Measurements from ENCODE around the gene FOSL2. TPM values are rescaled to one million over a fixed set of nuclear protein-coding genes. Genes with fewer than 3 reads are reported as not detected.
"Not testable (repeated sequence)": the region's sequence is repeated elsewhere in the genome, so short reads cannot be mapped to it uniquely, and the experiment has no call there.

FOSL2 gene
- total RNA-seq, 1 experiment from 2014 or later, result 141 TPM

GRCh38 chr2:28368357-28368798 lies 24.3 kb upstream of the FOSL2 start:
- intact Hi-C loops (cut with micrococcal nuclease), result no loop called here
- no peaks in the 10 kb centered on the region for H3K27me3 Mint-ChIP-seq (ENCODE audit: insufficient read depth, unreplicated experiment)
- H3K9me3 Mint-ChIP-seq (ENCODE audit: unreplicated experiment), result no peaks in the 10 kb centered on the region
- no peak for DNase-seq (ENCODE audit: unreplicated experiment)
- TF ChIP-seq, protein P1, sequence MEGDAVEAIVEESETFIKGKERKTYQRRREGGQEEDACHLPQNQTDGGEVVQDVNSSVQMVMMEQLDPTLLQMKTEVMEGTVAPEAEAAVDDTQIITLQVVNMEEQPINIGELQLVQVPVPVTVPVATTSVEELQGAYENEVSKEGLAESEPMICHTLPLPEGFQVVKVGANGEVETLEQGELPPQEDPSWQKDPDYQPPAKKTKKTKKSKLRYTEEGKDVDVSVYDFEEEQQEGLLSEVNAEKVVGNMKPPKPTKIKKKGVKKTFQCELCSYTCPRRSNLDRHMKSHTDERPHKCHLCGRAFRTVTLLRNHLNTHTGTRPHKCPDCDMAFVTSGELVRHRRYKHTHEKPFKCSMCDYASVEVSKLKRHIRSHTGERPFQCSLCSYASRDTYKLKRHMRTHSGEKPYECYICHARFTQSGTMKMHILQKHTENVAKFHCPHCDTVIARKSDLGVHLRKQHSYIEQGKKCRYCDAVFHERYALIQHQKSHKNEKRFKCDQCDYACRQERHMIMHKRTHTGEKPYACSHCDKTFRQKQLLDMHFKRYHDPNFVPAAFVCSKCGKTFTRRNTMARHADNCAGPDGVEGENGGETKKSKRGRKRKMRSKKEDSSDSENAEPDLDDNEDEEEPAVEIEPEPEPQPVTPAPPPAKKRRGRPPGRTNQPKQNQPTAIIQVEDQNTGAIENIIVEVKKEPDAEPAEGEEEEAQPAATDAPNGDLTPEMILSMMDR (IDR thresholded peaks at IDR 0.05; ENCODE audit: unreplicated experiment), result no peak
- no peak overlapping the region for H3K4me3 Mint-ChIP-seq (ENCODE audit: unreplicated experiment)
- POLR2A ChIA-PET, result interaction anchor here (1.3 to 3.1 kb wide), 3 partner anchors 10 to 26 kb away, joined by 3 to 20 read pairs (median 13); no protein-coding TSS in a partner anchor
- CTCF ChIA-PET, result interaction anchor here (1.0 to 1.2 kb wide), 2 partner anchors 87 to 99 kb away, joined by 3 read pairs; no protein-coding TSS in a partner anchor
- H3K36me3 Mint-ChIP-seq (ENCODE audit: insufficient read depth, unreplicated experiment), result no peaks in the 10 kb centered on the region
- peaks cover 11% of the 10 kb centered on the region for H3K4me1 Mint-ChIP-seq (ENCODE audit: insufficient read depth, unreplicated experiment)
- H3K27ac Mint-ChIP-seq (ENCODE audit: low read depth, unreplicated experiment), result no peak overlapping the region
- BruUV-seq (replicated peaks), result no TSS peak

DNA sequence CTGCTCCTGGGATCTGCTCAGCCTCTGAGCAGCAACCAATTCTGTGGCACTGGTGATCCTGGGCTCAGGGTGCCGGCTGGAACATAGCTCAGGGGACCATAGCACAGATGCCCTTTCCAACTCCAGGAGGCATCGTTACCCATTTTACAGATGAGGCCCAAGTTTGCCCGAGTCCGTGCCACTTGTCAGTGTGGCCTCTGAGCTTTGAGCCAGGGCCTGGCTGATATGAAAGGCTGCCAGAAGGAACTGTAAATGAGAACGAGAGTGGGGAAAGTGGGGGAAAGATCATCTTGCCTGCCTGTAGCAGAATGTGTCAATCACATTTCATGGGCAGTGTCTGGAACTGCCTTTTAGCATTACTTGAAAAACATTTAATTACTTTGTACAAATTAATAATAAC lies 23.3 kb upstream of the FOSL2 start:
- Mint-ChIP-seq H3K4me1 (ENCODE audit: insufficient read depth, unreplicated experiment) (peaks cover 11% of the 10 kb centered on the region), H3K9me3 (ENCODE audit: unreplicated experiment) (no peaks in the 10 kb centered on the region), H3K4me3 (ENCODE audit: unreplicated experiment) (no peak overlapping the region), H3K36me3 (ENCODE audit: insufficient read depth, unreplicated experiment) (no peaks in the 10 kb centered on the region), H3K27me3 (ENCODE audit: insufficient read depth, unreplicated experiment) (no peaks in the 10 kb centered on the region), H3K27ac (ENCODE audit: low read depth, unreplicated experiment) (peak overlapping the region; percentile 35)
- no TSS peak for BruUV-seq (replicated peaks)
- ChIA-PET CTCF (interaction anchor here (0.6 to 1.2 kb wide), 3 partner anchors 59 to 134 kb away, joined by 3 read pairs; no protein-coding TSS in a partner anchor), POLR2A (interaction anchor here (0.9 to 3.1 kb wide), 6 partner anchors 9 to 27 kb away, joined by 3 to 20 read pairs (median 5); partner anchors contain the start of gene FOSL2)
- TF ChIP-seq, protein P1 (IDR thresholded peaks at IDR 0.05; ENCODE audit: unreplicated experiment), result no peak
- intact Hi-C loops (cut with micrococcal nuclease), result no loop called here
- DNase-seq (ENCODE audit: unreplicated experiment), result no peak

DNA sequence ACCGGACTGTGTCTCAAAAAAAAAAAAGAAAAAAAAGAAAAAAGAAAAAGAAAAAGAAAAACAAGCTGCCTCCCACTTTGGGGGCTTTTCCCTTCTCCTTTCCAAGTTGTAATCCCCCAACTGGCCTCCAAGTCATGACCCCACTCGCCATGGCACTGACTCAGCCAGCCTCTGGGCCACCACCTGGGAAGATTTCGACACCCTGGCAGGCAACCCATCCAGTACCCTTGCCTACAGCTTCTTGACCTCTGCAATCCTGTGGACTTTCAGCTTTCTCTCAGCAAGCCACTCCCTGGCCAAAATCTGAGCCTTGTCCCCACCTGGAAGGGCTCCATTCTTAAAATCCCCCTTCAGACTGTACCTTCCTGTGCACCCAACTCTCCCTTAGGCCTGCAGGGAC lies 22.3 kb upstream of the FOSL2 start:
- no peaks in the 10 kb centered on the region for H3K36me3 Mint-ChIP-seq (ENCODE audit: insufficient read depth, unreplicated experiment)
- intact Hi-C loops (cut with micrococcal nuclease), result no loop called here
- no TSS peak for BruUV-seq (replicated peaks)
- H3K27ac Mint-ChIP-seq (ENCODE audit: low read depth, unreplicated experiment), result peak overlapping the region; percentile 75
- no peaks in the 10 kb centered on the region for H3K9me3 Mint-ChIP-seq (ENCODE audit: unreplicated experiment)
- H3K27me3 Mint-ChIP-seq (ENCODE audit: insufficient read depth, unreplicated experiment), result no peaks in the 10 kb centered on the region
- H3K4me1 Mint-ChIP-seq (ENCODE audit: insufficient read depth, unreplicated experiment), result peaks cover 11% of the 10 kb centered on the region
- H3K4me3 Mint-ChIP-seq (ENCODE audit: unreplicated experiment), result peak overlapping the region; percentile 29
- TF ChIP-seq, protein P1 (IDR thresholded peaks at IDR 0.05; ENCODE audit: unreplicated experiment), result no peak
- POLR2A ChIA-PET, result interaction anchor here (0.8 to 3.1 kb wide), 7 partner anchors 8 to 205 kb away, joined by 3 to 20 read pairs (median 6); partner anchors contain the start of gene FOSL2
- DNase-seq (ENCODE audit: unreplicated experiment), result peak; percentile 80
- CTCF ChIA-PET, result interaction anchor here (0.6 to 0.7 kb wide), 6 partner anchors 233 to 1434 kb away, joined by 3 to 6 read pairs (median 3); no protein-coding TSS in a partner anchor

- H3K4me3 Mint-ChIP-seq (ENCODE audit: unreplicated experiment); H3K36me3 Mint-ChIP-seq (ENCODE audit: insufficient read depth, unreplicated experiment); intact Hi-C loops (cut with micrococcal nuclease); BruUV-seq (replicated peaks); DNase-seq (ENCODE audit: unreplicated experiment); H3K27me3 Mint-ChIP-seq (ENCODE audit: insufficient read depth, unreplicated experiment); H3K9me3 Mint-ChIP-seq (ENCODE audit: unreplicated experiment); H3K27ac Mint-ChIP-seq (ENCODE audit: low read depth, unreplicated experiment); CTCF ChIA-PET: not testable (repeated sequence)
- peaks cover 14% of the 10 kb centered on the region for H3K4me1 Mint-ChIP-seq (ENCODE audit: insufficient read depth, unreplicated experiment)
- POLR2A ChIA-PET, result interaction anchor here (2.1 kb wide), 1 partner anchor 15 kb away, joined by 6 read pairs; no protein-coding TSS in a partner anchor
These were observed 20.9 kb upstream of the FOSL2 start for GRCh38 chr2:28371728-28372127.

Measured in MCF 10A (cell line).